Hematopoietic multipotent progenitor cell (in vitro differentiated cells): Measurements from ENCODE around the gene LCTL. TPM values are rescaled to one million over a fixed set of nuclear protein-coding genes. Genes with fewer than 3 reads are reported as not detected.

ENCODE experiments used
- DNase-seq, 3 donors: peaks; one replicate each; pipeline ENCODE4 v3.0.0-alpha.2; 2011 to 2015; ENCODE audit warnings: low read depth in 2 of 3, low spot score in 2 of 3
- total RNA-seq: library from RNA; depleted of rRNA; stranded (reverse); fragments of >200 nt; gene quantifications from one replicate; pipeline ENCODE4 v1.2.3, GENCODE V29; 2012

Gene LCTL
- total RNA-seq, 1 donor: not detected

DNA sequence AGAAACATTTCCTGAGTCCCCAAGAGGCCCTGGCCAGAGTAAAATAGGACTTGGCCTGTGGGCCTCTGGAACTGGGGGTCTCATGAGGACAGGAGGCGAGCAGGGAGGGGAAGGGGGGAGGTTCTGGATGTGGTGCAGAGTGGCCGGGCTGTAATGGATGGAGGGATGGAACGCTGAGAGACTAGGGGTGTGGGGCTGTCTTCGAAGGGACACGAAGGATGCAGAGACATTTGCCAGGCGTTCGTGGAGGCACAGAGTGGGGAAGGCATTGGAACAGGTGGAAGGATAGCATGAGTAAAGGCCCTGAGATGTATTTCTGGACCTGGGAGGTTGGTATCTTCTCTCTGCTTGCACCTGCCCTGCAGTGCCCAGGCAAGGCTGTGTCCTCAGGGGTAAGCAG lies 2.1 kb upstream of the LCTL start:
- DNase-seq: no peak

DNA sequence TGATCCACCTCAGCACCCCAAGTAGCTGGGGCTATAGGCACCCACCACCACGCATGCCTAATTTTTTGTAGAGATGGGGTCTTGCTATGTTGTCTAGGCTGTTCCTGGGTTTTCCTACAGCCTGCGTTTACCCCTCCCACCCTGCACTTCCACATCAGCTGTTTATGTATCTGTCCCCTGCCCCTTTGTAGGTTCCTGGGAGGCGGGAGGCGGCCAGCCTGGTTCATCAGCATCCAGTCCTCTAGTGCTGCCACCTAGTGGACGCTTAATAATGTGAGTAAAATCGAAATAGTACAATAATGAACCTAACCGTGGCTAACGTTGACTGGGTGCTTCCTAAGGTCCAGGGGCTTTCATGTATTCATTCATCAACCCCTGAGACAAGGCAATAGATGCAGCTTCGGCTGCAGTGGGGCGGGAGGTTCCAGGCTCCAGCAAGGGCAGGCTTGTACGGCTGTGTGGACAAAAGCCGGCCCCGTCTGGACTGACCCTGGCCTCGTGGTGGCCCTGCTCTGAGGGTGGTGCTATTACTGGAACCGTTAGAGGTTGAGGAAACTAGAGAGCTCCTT lies 1.2 kb upstream of the LCTL start:
- DNase-seq: peak; percentile 24 to 77 (median 64)

GRCh38 chr15:66565141-66565641 lies 607 bp downstream of the LCTL start:
- DNase-seq: no peak

DNA sequence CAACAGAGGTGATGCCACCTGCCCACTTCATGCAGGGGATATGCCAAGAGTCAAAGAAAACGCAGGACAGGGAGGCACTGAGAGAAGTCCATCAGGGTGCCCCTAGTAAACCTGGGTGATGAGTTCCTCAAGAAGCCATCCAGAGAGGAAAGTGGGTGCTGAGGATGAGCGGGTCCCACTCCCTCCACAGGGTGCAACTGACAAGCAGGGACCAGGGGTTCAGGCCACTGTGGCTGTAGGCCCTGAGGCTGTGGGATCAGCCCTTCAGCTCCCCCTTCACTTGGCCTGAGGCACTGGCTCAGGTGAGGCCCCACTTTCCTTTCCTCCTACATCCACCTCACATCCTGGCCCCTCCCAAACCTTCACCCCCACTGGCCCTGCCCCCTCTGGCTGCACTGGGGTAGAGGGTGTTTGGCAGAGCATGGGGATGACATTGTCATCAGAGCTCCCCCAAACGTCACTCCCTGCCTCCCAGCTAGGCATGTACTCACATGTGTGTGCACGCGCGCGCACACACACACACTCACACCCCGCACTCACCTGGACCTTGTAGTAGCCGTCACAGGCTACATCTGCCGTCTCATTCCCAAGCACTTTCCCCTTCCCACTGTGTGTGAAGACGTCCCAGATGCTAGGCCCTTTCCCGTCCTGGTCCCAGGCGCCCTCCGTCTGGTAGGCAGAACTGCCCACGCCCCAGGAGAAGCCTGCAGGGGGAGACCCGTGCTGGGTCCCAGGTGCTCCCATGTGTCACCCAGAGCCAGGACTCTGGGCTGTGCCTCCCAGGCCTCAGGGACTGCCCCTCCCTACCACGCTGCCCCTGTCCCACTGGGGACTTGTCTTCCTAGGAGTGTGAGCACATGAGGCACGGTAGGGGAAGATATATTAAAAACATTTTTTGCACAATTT lies 1.4 kb downstream of the LCTL start:
- no peak for DNase-seq

- DNase-seq: no peak
These were observed 2.2 kb downstream of the LCTL start for GRCh38 chr15:66563566-66564110.

DNA sequence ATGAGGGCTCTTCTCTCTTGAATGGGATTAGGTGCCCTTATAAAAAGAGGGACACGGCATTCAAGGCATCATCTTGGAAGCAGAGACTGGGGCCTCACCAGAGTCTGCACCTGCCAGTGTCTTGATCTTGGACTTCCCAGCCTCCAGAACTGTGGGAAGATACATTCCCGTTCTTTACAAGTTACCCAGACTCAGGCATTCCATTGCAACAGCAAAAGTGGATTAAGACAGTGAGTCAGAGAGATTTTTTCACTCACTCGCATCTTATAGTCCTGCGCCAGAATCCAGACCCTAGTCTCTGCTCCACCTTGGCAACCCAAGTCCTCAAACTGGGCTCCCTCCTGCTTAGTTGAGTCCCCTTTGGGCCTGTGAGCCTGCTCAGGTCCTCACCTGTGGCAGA lies 2.7 kb downstream of the LCTL start:
- no peak for DNase-seq

DNA sequence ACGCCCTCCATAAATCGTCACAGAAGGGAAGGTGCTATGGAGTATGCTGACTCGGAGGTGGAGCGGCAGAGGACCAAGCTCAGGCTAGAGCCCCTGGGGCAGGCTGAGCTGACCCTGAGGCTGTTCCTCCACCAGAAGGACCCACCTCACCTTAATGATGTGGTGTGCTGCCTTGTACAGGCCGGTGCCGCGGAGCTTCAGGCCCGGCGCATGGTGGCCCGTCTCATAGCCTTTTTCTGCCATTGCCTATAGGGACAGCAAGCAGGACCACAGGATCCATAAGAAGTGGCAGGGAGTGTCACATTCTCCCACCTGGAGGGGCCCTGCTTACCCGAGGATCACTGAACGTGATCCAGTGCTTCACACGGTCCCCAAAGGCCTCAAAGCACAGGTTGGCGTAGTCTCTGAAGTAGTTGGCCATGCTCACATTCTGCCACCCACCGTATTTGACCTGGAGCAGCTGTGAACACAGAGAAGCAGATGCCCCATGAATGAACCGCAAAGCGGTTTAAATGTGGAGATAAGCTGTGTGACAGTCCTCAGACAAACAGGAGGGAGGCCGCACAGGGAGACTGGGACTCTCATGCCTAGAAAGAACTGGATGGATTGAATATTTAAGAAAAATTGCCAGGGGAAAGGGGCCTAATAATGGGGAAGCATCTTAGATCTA lies 4.8 kb downstream of the LCTL start:
- no peak for DNase-seq

- DNase-seq: no peak
These were observed 7.5 kb downstream of the LCTL start for GRCh38 chr15:66558271-66558670.

- no peak for DNase-seq
These were observed 10.1 kb downstream of the LCTL start for GRCh38 chr15:66555685-66556084.

GRCh38 chr15:66545255-66545654 lies 20.5 kb downstream of the LCTL start:
- DNase-seq: no peak

- DNase-seq: no peak
These were observed 22.9 kb downstream of the LCTL start for GRCh38 chr15:66542896-66543295.

DNA sequence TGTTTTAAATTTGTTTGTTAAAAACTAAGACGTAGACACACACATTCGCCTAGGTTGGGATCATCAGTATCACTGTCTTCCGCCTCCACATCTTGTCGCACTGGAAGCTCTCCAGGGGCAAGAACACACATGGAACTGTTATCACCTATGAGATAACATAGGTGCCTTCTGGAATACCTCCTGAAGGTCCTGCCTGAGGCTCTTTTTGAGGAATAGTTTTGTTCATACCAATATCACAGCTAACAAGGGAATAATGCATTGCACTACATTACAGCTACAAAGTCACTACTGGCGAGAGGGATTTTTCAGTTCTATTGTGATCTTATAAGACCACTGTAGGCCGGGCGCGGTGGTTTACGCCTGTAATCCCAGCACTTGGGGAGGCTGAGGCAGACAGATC lies 30.7 kb downstream of the LCTL start:
- no peak for DNase-seq

DNA sequence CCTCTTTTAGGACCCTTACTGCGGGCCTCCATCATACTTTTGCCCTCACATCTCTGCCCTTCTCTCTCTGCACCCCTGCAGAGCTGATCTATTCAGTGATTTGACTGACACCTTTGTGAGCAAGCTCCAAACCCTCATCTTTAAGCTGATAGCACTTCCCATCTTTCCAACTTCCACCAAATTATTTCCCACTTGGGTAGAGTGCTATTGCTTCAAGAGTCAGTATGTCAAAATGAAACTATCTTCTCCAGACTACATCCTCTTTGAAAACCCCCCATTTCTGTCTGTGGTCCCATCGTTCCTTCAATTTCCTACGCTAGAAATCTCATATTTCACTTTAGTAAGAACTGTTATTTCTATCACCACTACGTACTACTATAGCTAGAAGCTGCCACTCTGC lies 41.0 kb downstream of the LCTL start:
- DNase-seq: no peak

- DNase-seq: no peak
These were observed 41.9 kb downstream of the LCTL start for GRCh38 chr15:66523926-66524325.

DNA sequence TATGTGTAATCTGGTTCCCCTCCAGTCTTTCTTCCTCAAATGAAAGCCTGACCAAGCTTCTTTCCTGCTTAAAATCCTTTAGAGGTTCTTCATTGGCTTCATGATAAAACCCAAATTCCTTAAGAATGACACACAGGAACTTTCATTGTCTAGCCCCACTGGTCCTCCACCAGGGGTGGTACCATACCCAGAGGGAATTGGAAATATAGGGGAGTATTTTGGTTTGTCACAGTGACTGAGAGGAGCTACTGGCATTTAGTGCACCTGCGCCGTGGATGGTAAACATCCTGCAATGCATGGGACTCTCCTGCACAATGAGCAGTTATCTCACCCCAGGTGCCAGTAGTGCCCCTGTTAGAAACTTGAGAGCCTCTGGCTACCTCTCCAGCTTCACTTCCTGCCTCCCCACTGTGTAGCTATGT lies 49.9 kb downstream of the LCTL start:
- DNase-seq: no peak

DNA sequence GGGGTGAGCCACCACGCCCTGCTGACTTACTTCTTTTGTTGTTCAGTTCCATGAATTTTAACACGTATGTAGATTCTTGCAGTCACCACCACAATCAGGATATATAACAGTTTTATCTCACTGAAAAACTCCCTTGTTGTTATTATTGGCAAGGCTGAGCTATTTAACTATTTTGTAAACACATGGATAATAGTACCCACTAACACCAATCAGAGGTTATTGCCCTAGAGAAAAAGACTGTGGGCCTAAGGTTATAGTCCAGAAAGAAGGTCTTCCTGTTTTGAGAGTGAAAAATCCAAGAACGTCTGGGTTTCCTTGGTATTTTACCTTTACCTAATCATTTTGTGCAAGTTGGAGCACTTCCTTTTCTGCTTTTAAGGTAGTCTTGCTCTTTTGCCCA lies 51.2 kb downstream of the LCTL start:
- DNase-seq: no peak

- DNase-seq: no peak
These were observed 57.4 kb downstream of the LCTL start for GRCh38 chr15:66508293-66508883.

GRCh38 chr15:66505818-66506217 lies 60.0 kb downstream of the LCTL start:
- no peak for DNase-seq

DNA sequence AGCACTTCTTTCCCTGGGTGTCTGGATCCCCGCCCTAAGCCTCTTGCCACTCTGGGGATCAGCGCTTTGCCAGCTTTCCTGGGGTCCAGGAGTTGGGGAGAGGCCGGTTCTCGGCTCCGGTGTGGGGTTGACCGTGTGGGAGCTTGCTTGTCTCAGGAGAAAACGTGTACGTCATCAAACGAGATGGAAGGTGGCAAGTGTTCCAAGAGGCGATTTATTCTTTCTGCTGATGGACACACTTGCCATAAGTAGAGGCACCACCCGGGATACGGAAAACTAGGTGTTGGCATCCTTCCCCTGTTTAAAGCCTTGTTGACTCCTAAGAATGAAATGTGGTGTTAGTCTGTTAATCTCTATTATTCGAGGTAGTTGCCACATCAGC lies 60.4 kb downstream of the LCTL start:
- DNase-seq: no peak

DNA sequence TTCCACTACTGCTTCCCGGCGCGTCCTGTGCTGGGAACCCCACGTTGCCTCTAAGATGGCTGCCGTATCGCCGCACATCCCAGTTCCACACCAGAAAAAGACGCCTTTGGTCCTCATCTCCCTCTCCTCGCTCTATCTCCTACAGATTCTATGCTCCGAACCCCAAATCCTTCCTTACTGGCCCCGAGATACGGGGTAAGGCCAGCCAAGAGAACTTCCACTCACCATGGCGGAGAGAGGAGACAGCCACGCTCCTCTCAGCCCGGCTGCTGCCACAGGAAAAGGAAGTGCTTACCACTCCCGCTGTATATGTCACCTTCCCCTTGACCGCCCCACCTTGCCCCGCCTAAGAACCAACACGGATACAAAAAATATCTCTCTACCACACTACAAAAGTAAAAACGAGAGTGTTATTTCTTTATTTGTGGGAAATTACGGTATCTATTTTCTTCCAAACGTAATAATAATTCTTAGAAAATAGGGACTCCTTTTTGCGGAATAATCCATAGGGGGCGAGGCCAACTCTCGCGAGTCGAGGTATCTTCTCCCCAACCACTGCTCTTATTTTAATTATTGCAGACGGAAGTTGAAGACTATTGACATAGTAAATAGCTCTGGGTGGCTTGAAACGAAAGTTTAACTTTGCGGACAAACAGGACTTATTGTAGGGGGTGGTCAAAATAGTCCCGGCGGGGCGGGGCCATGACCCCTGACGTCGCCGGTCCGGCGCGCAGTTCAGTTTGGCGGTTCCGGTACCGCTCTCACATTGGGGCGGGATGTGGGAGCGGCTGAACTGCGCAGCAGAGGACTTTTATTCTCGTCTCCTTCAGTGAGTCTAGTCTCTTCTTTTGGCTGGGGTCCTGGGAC lies 61.0 kb downstream of the LCTL start, which contains the start of the genes RPL4 and ZWILCH:
RPL4 (minus strand) TSS at position 293 of the 867 bp plus-strand sequence; CDS start at position 228, 65 bp downstream.
ZWILCH (plus strand) TSS at position 764 of the 867 bp plus-strand sequence; CDS start at position 777, 13 bp downstream.
- peak; percentile 74 to 88 (median 85) for DNase-seq
